ENCODE results near the gene DLGAP1. TPM values are rescaled to one million over a fixed set of nuclear protein-coding genes. Genes with fewer than 3 reads are reported as not detected.

DLGAP1 gene
- total RNA-seq, 1 donor from 2014 or later = 0.63 TPM

GRCh38 chr18:3616142-3616541, 839.0 kb downstream of the DLGAP1 start:
- H3K4me3 ChIP-seq (ENCODE audit: low read depth, low read length) = no peak overlapping the region
- no peak for DNase-seq (ENCODE audit: low read depth)
- TF ChIP-seq, protein P1, sequence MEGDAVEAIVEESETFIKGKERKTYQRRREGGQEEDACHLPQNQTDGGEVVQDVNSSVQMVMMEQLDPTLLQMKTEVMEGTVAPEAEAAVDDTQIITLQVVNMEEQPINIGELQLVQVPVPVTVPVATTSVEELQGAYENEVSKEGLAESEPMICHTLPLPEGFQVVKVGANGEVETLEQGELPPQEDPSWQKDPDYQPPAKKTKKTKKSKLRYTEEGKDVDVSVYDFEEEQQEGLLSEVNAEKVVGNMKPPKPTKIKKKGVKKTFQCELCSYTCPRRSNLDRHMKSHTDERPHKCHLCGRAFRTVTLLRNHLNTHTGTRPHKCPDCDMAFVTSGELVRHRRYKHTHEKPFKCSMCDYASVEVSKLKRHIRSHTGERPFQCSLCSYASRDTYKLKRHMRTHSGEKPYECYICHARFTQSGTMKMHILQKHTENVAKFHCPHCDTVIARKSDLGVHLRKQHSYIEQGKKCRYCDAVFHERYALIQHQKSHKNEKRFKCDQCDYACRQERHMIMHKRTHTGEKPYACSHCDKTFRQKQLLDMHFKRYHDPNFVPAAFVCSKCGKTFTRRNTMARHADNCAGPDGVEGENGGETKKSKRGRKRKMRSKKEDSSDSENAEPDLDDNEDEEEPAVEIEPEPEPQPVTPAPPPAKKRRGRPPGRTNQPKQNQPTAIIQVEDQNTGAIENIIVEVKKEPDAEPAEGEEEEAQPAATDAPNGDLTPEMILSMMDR (conservative IDR thresholded peaks at IDR 0.05; ENCODE audit: low read depth, low read length) = no peak

DNA sequence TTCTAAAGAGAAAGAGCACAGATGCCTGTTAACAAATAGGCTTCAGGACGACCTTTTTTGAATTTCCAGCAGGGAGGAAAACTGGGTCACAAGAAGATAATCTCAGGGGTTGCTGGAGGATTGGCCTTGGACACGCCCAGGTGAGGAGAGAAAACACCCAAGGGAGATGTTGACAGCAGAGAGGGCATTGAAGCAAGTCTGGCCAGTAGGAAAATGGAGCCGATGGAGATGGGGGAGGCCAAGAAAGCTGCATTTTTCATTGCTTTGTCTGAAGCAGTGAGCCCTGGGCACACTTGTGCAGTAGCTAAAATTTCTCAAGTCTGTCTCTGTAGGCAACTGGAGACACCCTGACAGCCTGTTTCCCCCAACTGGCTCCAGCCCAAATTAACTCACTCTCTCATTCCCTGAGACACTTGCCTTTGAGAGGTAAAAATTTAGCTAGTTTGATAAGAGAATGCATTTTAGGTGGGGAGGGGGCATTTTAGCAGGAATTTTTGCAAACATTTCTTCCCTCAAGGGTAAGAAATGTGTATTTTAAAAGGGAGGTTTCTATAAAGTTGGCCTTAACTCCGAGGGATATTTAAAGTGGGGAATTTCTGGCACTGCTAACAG, 839.6 kb downstream of the DLGAP1 start:
- TF ChIP-seq, protein P1 (conservative IDR thresholded peaks at IDR 0.05; ENCODE audit: low read depth, low read length) = no peak
- no peak overlapping the region for H3K4me3 ChIP-seq (ENCODE audit: low read depth, low read length)
- DNase-seq (ENCODE audit: low read depth) = no peak

GRCh38 chr18:3612315-3612714, 842.8 kb downstream of the DLGAP1 start:
- TF ChIP-seq, protein P1 (conservative IDR thresholded peaks at IDR 0.05; ENCODE audit: low read depth, low read length) = no peak
- DNase-seq (ENCODE audit: low read depth) = no peak
- H3K4me3 ChIP-seq (ENCODE audit: low read depth, low read length) = no peak overlapping the region

DNA sequence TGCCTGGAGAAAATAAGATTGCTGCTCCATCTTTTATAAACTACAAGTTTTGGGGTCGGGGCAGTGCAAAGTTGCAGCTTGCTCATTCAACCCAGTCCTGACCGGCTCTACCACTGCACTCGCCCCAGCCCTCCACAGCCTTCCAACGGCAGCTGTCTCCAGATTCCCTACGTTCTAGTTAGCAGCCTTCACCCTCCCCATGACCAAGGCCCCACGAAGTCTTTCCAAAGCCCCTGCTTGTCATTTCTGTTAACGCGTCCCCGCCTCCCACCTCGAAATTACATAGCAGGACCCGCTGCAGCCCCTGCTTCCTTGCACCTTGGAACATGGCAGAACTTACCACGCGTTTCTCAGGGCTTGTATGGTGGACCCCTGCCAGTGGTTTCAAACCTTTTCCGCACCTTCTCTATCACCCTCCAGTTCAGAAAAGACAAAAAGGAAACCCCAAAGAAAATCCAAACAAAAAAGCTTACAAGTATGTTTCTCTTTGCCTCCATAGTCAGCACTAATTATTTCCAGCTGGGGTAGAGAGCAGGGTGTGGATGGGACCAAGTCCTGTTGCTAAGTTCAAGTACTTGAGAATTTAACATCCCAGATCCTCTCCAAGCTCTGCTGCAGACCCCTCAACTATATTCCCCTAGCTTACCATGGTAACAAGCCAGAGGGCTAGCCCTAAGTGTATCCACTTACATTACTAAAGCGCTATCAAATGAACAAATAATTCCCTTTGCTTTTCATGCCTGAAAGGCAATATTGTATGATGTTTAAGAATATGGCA, 843.6 kb downstream of the DLGAP1 start:
- TF ChIP-seq, protein P1 (conservative IDR thresholded peaks at IDR 0.05; ENCODE audit: low read depth, low read length) = no peak
- H3K4me3 ChIP-seq (ENCODE audit: low read depth, low read length) = no peak overlapping the region
- DNase-seq (ENCODE audit: low read depth) = no peak

- DNase-seq (ENCODE audit: low read depth) = no peak
- TF ChIP-seq, protein P1 (conservative IDR thresholded peaks at IDR 0.05; ENCODE audit: low read depth, low read length) = no peak
- H3K4me3 ChIP-seq (ENCODE audit: low read depth, low read length) = no peak overlapping the region
These were observed 844.3 kb downstream of the DLGAP1 start for GRCh38 chr18:3610813-3611212.

DNA sequence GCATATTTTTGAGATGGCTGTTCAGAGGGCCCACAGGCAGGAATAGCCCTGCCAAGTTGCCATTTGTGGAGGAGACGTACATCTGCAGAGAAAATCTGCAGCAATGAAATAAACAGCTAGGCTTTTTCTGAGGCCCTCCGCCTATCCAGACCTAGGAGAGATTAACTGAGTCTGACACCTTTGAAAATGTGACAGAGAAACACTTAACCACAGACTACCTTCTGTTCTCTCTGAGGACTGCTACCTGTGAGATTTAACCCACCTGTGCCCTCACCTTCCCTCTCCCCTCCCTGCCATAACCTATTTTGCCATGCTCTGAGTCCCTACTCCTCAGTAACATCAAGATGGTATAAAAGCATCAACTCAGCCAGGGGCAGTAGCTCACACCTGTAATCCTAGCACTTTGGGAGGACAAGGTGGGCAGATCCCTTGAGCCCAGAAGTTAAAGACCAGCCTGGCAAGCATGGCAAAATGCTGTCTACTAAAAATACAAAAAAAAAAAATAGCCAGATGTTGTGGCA, 844.9 kb downstream of the DLGAP1 start:
- no peak overlapping the region for H3K4me3 ChIP-seq (ENCODE audit: low read depth, low read length)
- DNase-seq (ENCODE audit: low read depth) = no peak
- TF ChIP-seq, protein P1 (conservative IDR thresholded peaks at IDR 0.05; ENCODE audit: low read depth, low read length) = no peak
